H1 (cell line): ENCODE data around the gene STH. TPM values are rescaled to one million over a fixed set of nuclear protein-coding genes. Genes with fewer than 3 reads are reported as not detected.

Experiments
- CTCF ChIA-PET: fragments of 300-600 bp; sonication (Branson Sonifier 250); formaldehyde crosslinking; loops from one replicate; lab custom pipeline; 2021; ENCODE audit not compliant: partially characterized antibody; lab: Charles Lee
- POLR2A ChIA-PET: fragments of 300-600 bp; sonication (Branson Sonifier 250); formaldehyde crosslinking; loops from one replicate; lab custom pipeline; 2021; ENCODE audit warnings: inconsistent platforms; ENCODE audit not compliant: partially characterized antibody; lab: Charles Lee
- DNase-seq, 2 experiments: peaks; one replicate each; pipeline versions ENCODE4 v3.0.0 to v3.0.0-alpha.2; 2010 to 2022; ENCODE audit warnings: low spot score in 2 of 2, low read depth in 1 of 2, mixed read lengths in 1 of 2
- FAIRE-seq: peaks from 2 replicates; lab custom pipeline; 2011; peaks lifted over from hg19 to GRCh38; lab: Jason Lieb, UNC
- H2AFZ ChIP-seq: 2 replicates; pipeline ENCODE4 v1.8.1; 2012; ENCODE audit warnings: low read length, inconsistent platforms
- H2AK5ac ChIP-seq: 2 replicates; pipeline ENCODE4 v1.6.1; 2013; ENCODE audit warnings: low read depth, low read length
- H2BK120ac ChIP-seq: replicated peaks from 2 replicates; pipeline ENCODE3; 2013; ENCODE audit warnings: low read depth, low read length, inconsistent platforms
- H2BK12ac ChIP-seq: 2 replicates; pipeline ENCODE4 v1.6.1; 2013; ENCODE audit warnings: low read depth, low read length
- H2BK15ac ChIP-seq: 2 replicates; pipeline ENCODE4 v1.6.1; 2013; ENCODE audit warnings: low read length
- H2BK20ac ChIP-seq: 2 replicates; pipeline ENCODE4 v1.6.1; 2013; ENCODE audit warnings: low read length
- H2BK5ac ChIP-seq: 2 replicates; pipeline ENCODE4 v1.6.1; 2013; ENCODE audit warnings: low read depth, low read length
- H3K14ac ChIP-seq: 2 replicates; pipeline ENCODE4 v1.6.1; 2013; ENCODE audit warnings: inconsistent platforms; ENCODE audit not compliant: insufficient read length
- H3K18ac ChIP-seq: 2 replicates; pipeline ENCODE4 v1.6.1; 2013; ENCODE audit warnings: low read length; ENCODE audit errors: extremely low read depth
- H3K23ac ChIP-seq: 2 replicates; pipeline ENCODE4 v1.6.1; 2013; ENCODE audit warnings: inconsistent platforms; ENCODE audit not compliant: insufficient read length
- H3K23me2 ChIP-seq: 2 replicates; pipeline ENCODE4 v1.6.1; 2013; ENCODE audit warnings: low read depth, low read length
- H3K27ac ChIP-seq: 2 replicates; pipeline ENCODE4 v1.6.1; 2011; ENCODE audit warnings: low read depth, low read length, inconsistent platforms
- H3K27me3 ChIP-seq, 4 experiments: replicated peaks in 1 of 4; 1 replicate in 1 of 4; 2 replicates in 3 of 4; pipeline versions ENCODE4 v1.6.1 to v1.8.1; 2011 to 2013; ENCODE audit warnings: low read length in 3 of 4, mild to moderate bottlenecking in 3 of 4, inconsistent platforms in 2 of 4, mixed read lengths in 2 of 4, moderate library complexity in 1 of 4; ENCODE audit not compliant: control insufficient read depth in 3 of 4, insufficient read depth in 3 of 4; ENCODE audit errors: extremely low read depth in 1 of 4
- H3K36me3 ChIP-seq, 4 experiments: 2 replicates each; pipeline versions ENCODE4 v1.6.1 to v1.8.1; 2011 to 2013; ENCODE audit warnings: mild to moderate bottlenecking in 4 of 4, low read length in 3 of 4, moderate library complexity in 2 of 4, control low read depth in 1 of 4, inconsistent platforms in 1 of 4; ENCODE audit not compliant: insufficient read depth in 4 of 4, control insufficient read depth in 2 of 4
- H3K4ac ChIP-seq: replicated peaks from 2 replicates; pipeline ENCODE3; 2013; ENCODE audit warnings: low read length, low read depth, mixed read lengths, inconsistent platforms; ENCODE audit not compliant: insufficient read length
- H3K4me1 ChIP-seq, 4 experiments: replicated peaks in 1 of 4; 1 replicate in 1 of 4; 2 replicates in 3 of 4; pipeline versions ENCODE4 v1.6.1 to v1.8.1; 2011 to 2013; ENCODE audit warnings: low read length in 3 of 4, inconsistent platforms in 2 of 4, mixed read lengths in 1 of 4; ENCODE audit not compliant: insufficient read depth in 4 of 4, control insufficient read depth in 3 of 4
- H3K4me2 ChIP-seq, 2 experiments: 2 replicates each; pipeline versions ENCODE4 v1.6.1 to v1.8.1; 2011 to 2013; ENCODE audit warnings: low read depth in 2 of 2, low read length in 2 of 2, control low read depth in 1 of 2, inconsistent platforms in 1 of 2, mild to moderate bottlenecking in 1 of 2; ENCODE audit not compliant: insufficient read depth in 1 of 2
- H3K4me3 ChIP-seq, 4 experiments: fragments of 200-600, 300-600 bp in 1 of 4; sonication (generic), shearing (Covaris generic), sonication (Bioruptor Twin) in 1 of 4; 2 replicates each; pipeline versions ENCODE4 v1.5.1 to v1.8.1; 2011 to 2016; ENCODE audit warnings: low read length in 4 of 4, low read depth in 3 of 4, control low read depth in 2 of 4, inconsistent platforms in 2 of 4, mild to moderate bottlenecking in 2 of 4, mixed read lengths in 1 of 4, moderate library complexity in 1 of 4; ENCODE audit not compliant: insufficient read depth in 2 of 4; ENCODE audit errors: extremely low read depth in 1 of 4
- H3K56ac ChIP-seq: replicated peaks from 2 replicates; pipeline ENCODE3; 2013; ENCODE audit warnings: low read depth, mild to moderate bottlenecking, mixed read lengths, low read length, inconsistent platforms; ENCODE audit not compliant: insufficient read length
- H3K79me1 ChIP-seq: 2 replicates; pipeline ENCODE4 v1.6.1; 2013; ENCODE audit warnings: low read depth, low read length, control low read depth
- H3K79me2 ChIP-seq, 2 experiments: 2 replicates each; pipeline versions ENCODE4 v1.6.1 to v1.8.1; 2012 to 2013; ENCODE audit warnings: low read length in 2 of 2, mild to moderate bottlenecking in 2 of 2, inconsistent platforms in 1 of 2; ENCODE audit not compliant: insufficient read depth in 2 of 2, control insufficient read depth in 1 of 2
- H3K9ac ChIP-seq, 4 experiments: replicated peaks in 1 of 4; 1 replicate in 1 of 4; 2 replicates in 3 of 4; pipeline versions ENCODE4 v1.6.1 to v1.8.1; 2011 to 2013; ENCODE audit warnings: low read depth in 3 of 4, low read length in 3 of 4, control low read depth in 2 of 4, mild to moderate bottlenecking in 2 of 4, moderate library complexity in 2 of 4, inconsistent platforms in 1 of 4; ENCODE audit errors: extremely low read depth in 1 of 4
- H3K9me3 ChIP-seq, 2 experiments: 2 replicates each; pipeline versions ENCODE4 v1.6.1 to v1.8.1; 2012 to 2013; ENCODE audit warnings: mild to moderate bottlenecking in 2 of 2, moderate library complexity in 2 of 2, control low read depth in 1 of 2, inconsistent platforms in 1 of 2, low read depth in 1 of 2, low read length in 1 of 2, mixed read lengths in 1 of 2; ENCODE audit not compliant: insufficient read depth in 2 of 2
- H4K20me1 ChIP-seq, 2 experiments: replicated peaks in 1 of 2; 2 replicates each; pipeline versions ENCODE3 to v1.8.1; 2011 to 2013; ENCODE audit warnings: inconsistent platforms in 2 of 2, low read length in 2 of 2, mild to moderate bottlenecking in 1 of 2; ENCODE audit not compliant: insufficient read depth in 2 of 2, control insufficient read depth in 1 of 2
- H4K5ac ChIP-seq: 2 replicates; pipeline ENCODE4 v1.6.1; 2013; ENCODE audit warnings: low read length, low read depth, mixed read lengths, inconsistent platforms; ENCODE audit not compliant: insufficient read length
- H4K8ac ChIP-seq: 2 replicates; pipeline ENCODE4 v1.8.0; 2013; ENCODE audit warnings: mild to moderate bottlenecking, moderate library complexity, low read length, inconsistent platforms; ENCODE audit not compliant: insufficient read depth; ENCODE audit errors: extremely low read depth
- H4K91ac ChIP-seq: replicated peaks from 2 replicates; pipeline ENCODE3; 2013; ENCODE audit warnings: low read length, mixed read lengths, inconsistent platforms; ENCODE audit not compliant: insufficient read length
- CTCF ChIP-seq, 3 experiments: IDR thresholded peaks; 1 replicate in 2 of 3; 2 replicates in 1 of 3; pipeline versions ENCODE4 v1.5.1 to v1.6.1; 2011; ENCODE audit warnings: low read length in 3 of 3, mild to moderate bottlenecking in 3 of 3, inconsistent platforms in 2 of 3, low read depth in 1 of 3, moderate library complexity in 1 of 3; ENCODE audit not compliant: insufficient read depth in 1 of 3; ENCODE audit errors: control extremely low read depth in 1 of 3
- NANOG ChIP-seq: IDR thresholded peaks from 2 replicates; pipeline ENCODE4 v1.6.1; 2011; ENCODE audit warnings: low read length, low read depth, mild to moderate bottlenecking, inconsistent platforms; ENCODE audit not compliant: insufficient read depth, poor library complexity, severe bottlenecking
- SIN3A ChIP-seq, 2 experiments: IDR thresholded peaks in 1 of 2; conservative IDR thresholded peaks in 1 of 2; 2 replicates each; pipeline ENCODE4 v1.6.1; 2011 to 2012; ENCODE audit warnings: low read length in 2 of 2, improper control_type of control experiment in 1 of 2, low read depth in 1 of 2, mild to moderate bottlenecking in 1 of 2
- TEAD4 ChIP-seq: IDR thresholded peaks from 2 replicates; pipeline ENCODE4 v1.6.1; 2012; ENCODE audit warnings: low read depth, low read length, inconsistent platforms, mixed read lengths
- WGBS, 2 experiments: shearing (Covaris generic) in 1 of 2; methylation state at CpG; one replicate each; pipeline versions ENCODE4 v1.1.6 to v1.1.7; 2013 to 2015; ENCODE audit warnings: low lambda C conversion rate in 2 of 2, mixed read lengths in 2 of 2, inconsistent platforms in 1 of 2, low coverage in 1 of 2, missing lambda C conversion rate in 1 of 2; ENCODE audit not compliant: insufficient replicate concordance in 2 of 2, insufficient coverage in 1 of 2, insufficient read length in 1 of 2; ENCODE audit errors: extremely low coverage in 1 of 2, missing lambda C conversion rate in 1 of 2; 5-methylcytosine and 5-hydroxymethylcytosine counted together
- polyA plus RNA-seq, 7 experiments: library from polyadenylated mRNA; depleted of rRNA in 3 of 7; stranded (reverse) in 5 of 7; unstranded in 2 of 7; fragments of >200 nt in 5 of 7; fragments of 200-250 nt in 2 of 7; gene quantifications; 1 replicate in 5 of 7; 2 replicates in 1 of 7; 4 replicates in 1 of 7; pipeline versions ENCODE4 v1.2.1 to v1.2.3, GENCODE V29; 2011 to 2013; ENCODE audit warnings: missing spikeins in 2 of 7, mixed read lengths in 2 of 7
- total RNA-seq: library from RNA; stranded (reverse); fragmentation: NEBNext Ultra II Directional; extraction: Animal tissue kit (Norgen Biotek cat#: 25700); gene quantifications from 2 replicates; pipeline ENCODE4 v1.2.1, GENCODE V29; 2021

The STH gene
- total and polyA plus RNA-seq, 2 of the 8 experiments (the other 6 are each of a cell fraction or from before 2014, with no cell fraction given): not detected

GRCh38 chr17:45990886-45991285 lies 8.2 kb upstream of the STH start:
- H2BK20ac ChIP-seq: no peak overlapping the region
- peaks cover 0 to 9% (median 4%) of the 10 kb centered on the region in 4 experiments; a peak in 5 of 7 replicates for H3K4me1 ChIP-seq
- H3K4me3 ChIP-seq: no peak overlapping the region
- no peak overlapping the region for H3K23ac ChIP-seq
- no peak overlapping the region for H2BK12ac ChIP-seq
- H2BK15ac ChIP-seq: no peak overlapping the region
- H3K27ac ChIP-seq: no peak overlapping the region
- H2AK5ac ChIP-seq: no peak overlapping the region
- DNase-seq (no peak), FAIRE-seq (no peak)
- no peak overlapping the region for H2BK5ac ChIP-seq
- no peak overlapping the region for H4K91ac ChIP-seq
- no peak overlapping the region for H3K14ac ChIP-seq
- H3K36me3 ChIP-seq: no peaks in the 10 kb centered on the region
- no peak overlapping the region for H3K9ac ChIP-seq
- CTCF ChIA-PET: interaction anchor here (0.6 to 4.5 kb wide), 13 partner anchors 9 to 350 kb away, joined by 3 to 25 read pairs (median 5); no protein-coding TSS in a partner anchor
- H3K18ac ChIP-seq: no peak overlapping the region
- no peak overlapping the region for H3K4me2 ChIP-seq
- H4K20me1 ChIP-seq: no peaks in the 10 kb centered on the region
- POLR2A ChIA-PET: no interaction called here
- no peaks in the 10 kb centered on the region for H3K79me2 ChIP-seq
- H3K9me3 ChIP-seq: no peaks in the 10 kb centered on the region
- no peak overlapping the region for H4K5ac ChIP-seq
- H4K8ac ChIP-seq: no peak overlapping the region
- no peak overlapping the region for H2AFZ ChIP-seq
- no peaks in the 10 kb centered on the region for H3K79me1 ChIP-seq
- TF ChIP-seq SIN3A (conservative IDR thresholded peaks at IDR 0.05 in 1 of 2, IDR thresholded peaks at IDR 0.05 in 1 of 2; ENCODE audit: low read depth in 1 of 2, low read length in 2 of 2) (no peak), NANOG (no peak), CTCF (IDR thresholded peaks at IDR 0.05; ENCODE audit: control extremely low read depth in 1 of 3, insufficient read depth in 1 of 3, low read depth in 1 of 3, low read length in 3 of 3) (peak in 1 of 3 experiments; percentile 32; a peak in 1 of 4 replicates), TEAD4 (no peak)
- WGBS, 2 experiments: 77% methylated on average over 6 of the region's 6 CpGs; no CpG with 5 or more reads in 1 of the 2 experiments
- no peak overlapping the region for H2BK120ac ChIP-seq
- H3K23me2 ChIP-seq: no peaks in the 10 kb centered on the region
- H3K56ac ChIP-seq: no peak overlapping the region
- no peak overlapping the region for H3K4ac ChIP-seq
- peaks cover 0 to 2% (median 0%) of the 10 kb centered on the region in 4 experiments; a peak in 1 of 7 replicates for H3K27me3 ChIP-seq
